SK-N-SH (cell line): ENCODE results near the gene CYP2C19. TPM values are rescaled to one million over a fixed set of nuclear protein-coding genes. Genes with fewer than 3 reads are reported as not detected.

ENCODE experiments used
- CTCF ChIA-PET: fragments of 300-600, 350-600 bp; formaldehyde crosslinking; extraction: SDS; loops from one replicate; lab custom pipeline; 2021; lab: Yijun Ruan, JAX
- POLR2A ChIA-PET: fragments of 350-600 bp; sonication (Branson Sonifier 250); formaldehyde crosslinking; extraction: SDS; loops from one replicate; lab custom pipeline; 2020; ENCODE audit warnings: antibody characterized with exemption, inconsistent platforms; lab: Yijun Ruan, JAX
- DNase-seq: peaks from one replicate; pipeline ENCODE4 v3.0.0; 2012
- H2AFZ ChIP-seq: fragments of 200-600 bp; sonication (generic); 2 replicates; pipeline ENCODE4 v1.8.1; 2016; ENCODE audit warnings: antibody characterized with exemption, mild to moderate bottlenecking, low read depth
- H3F3A ChIP-seq: fragments of 200-600 bp; sonication (generic); replicated peaks from 2 replicates; pipeline ENCODE3; 2016; ENCODE audit warnings: antibody characterized with exemption, mild to moderate bottlenecking; ENCODE audit not compliant: insufficient read depth
- H3K27ac ChIP-seq, 2 experiments: fragments of 200-500 bp in 1 of 2; fragments of 200-600 bp in 1 of 2; sonication (Bioruptor generic) in 1 of 2; sonication (generic), shearing (Covaris generic) in 1 of 2; 2 replicates each; pipeline versions ENCODE4 v1.5.1 to v1.6.1; 2014 to 2016; ENCODE audit warnings: low read depth in 2 of 2, inconsistent platforms in 1 of 2, low read length in 1 of 2, mild to moderate bottlenecking in 1 of 2, mixed read lengths in 1 of 2
- H3K27me3 ChIP-seq: fragments of 200-600 bp; sonication (generic), shearing (Covaris generic); 2 replicates; pipeline ENCODE4 v1.6.1; 2016; ENCODE audit warnings: mixed run types; ENCODE audit not compliant: insufficient read depth
- H3K36me3 ChIP-seq, 2 experiments: fragments of 200-500 bp in 1 of 2; fragments of 200-600 bp in 1 of 2; sonication (Bioruptor generic) in 1 of 2; sonication (generic) in 1 of 2; replicated peaks in 1 of 2; 2 replicates each; pipeline versions ENCODE3 to v1.5.1; 2014 to 2016; ENCODE audit warnings: low read length in 1 of 2, mild to moderate bottlenecking in 1 of 2; ENCODE audit not compliant: insufficient read depth in 2 of 2, control insufficient read depth in 1 of 2
- H3K4me1 ChIP-seq, 2 experiments: fragments of 200-500 bp in 1 of 2; fragments of 200-600 bp in 1 of 2; sonication (Bioruptor generic) in 1 of 2; sonication (generic), shearing (Covaris generic) in 1 of 2; 2 replicates each; pipeline versions ENCODE4 v1.5.1 to v1.6.1; 2014 to 2016; ENCODE audit warnings: low read depth in 1 of 2, low read length in 1 of 2, mixed run types in 1 of 2; ENCODE audit not compliant: insufficient read depth in 2 of 2, control insufficient read depth in 1 of 2
- H3K4me2 ChIP-seq: fragments of 200-600 bp; sonication (generic), shearing (Covaris generic); 2 replicates; pipeline ENCODE4 v1.6.1; 2017; ENCODE audit warnings: mixed run types
- H3K4me3 ChIP-seq, 2 experiments: fragments of 200-500 bp in 1 of 2; fragments of 200-600 bp in 1 of 2; sonication (Bioruptor generic) in 1 of 2; sonication (generic), shearing (Covaris generic) in 1 of 2; 2 replicates each; pipeline versions ENCODE4 v1.5.1 to v1.8.1; 2014 to 2016; ENCODE audit warnings: low read depth in 2 of 2, inconsistent platforms in 1 of 2, low read length in 1 of 2, mild to moderate bottlenecking in 1 of 2, mixed read lengths in 1 of 2, moderate library complexity in 1 of 2
- H3K79me2 ChIP-seq: fragments of 200-600 bp; sonication (generic); 2 replicates; pipeline ENCODE4 v1.8.1; 2017; ENCODE audit warnings: mild to moderate bottlenecking; ENCODE audit not compliant: insufficient read depth
- H3K9ac ChIP-seq: fragments of 200-600 bp; sonication (generic); 2 replicates; pipeline ENCODE4 v1.6.1; 2017; ENCODE audit warnings: mixed run types
- H3K9me2 ChIP-seq: fragments of 200-600 bp; sonication (generic); 2 replicates; pipeline ENCODE4 v1.6.1; 2017; ENCODE audit warnings: mixed run types
- H3K9me3 ChIP-seq: fragments of 200-600 bp; sonication (generic); 2 replicates; pipeline ENCODE4 v1.6.1; 2017; ENCODE audit warnings: mixed run types, mild to moderate bottlenecking, moderate library complexity
- H4K20me1 ChIP-seq: fragments of 200-600 bp; sonication (generic); 2 replicates; pipeline ENCODE4 v1.6.1; 2017; ENCODE audit warnings: mild to moderate bottlenecking, mixed run types; ENCODE audit not compliant: insufficient read depth
- ELF1 ChIP-seq: IDR thresholded peaks from 2 replicates; pipeline ENCODE4 v1.4.0; 2012
- FOXJ3 ChIP-seq: sonication (generic); formaldehyde crosslinking; IDR thresholded peaks from 2 replicates; pipeline ENCODE4 v1.5.1; 2020; ENCODE audit warnings: mild to moderate bottlenecking, missing genetic modification reagents
- FOXM1 ChIP-seq: IDR thresholded peaks from 2 replicates; pipeline ENCODE4 v1.4.0; 2012; ENCODE audit warnings: low read depth, mild to moderate bottlenecking
- GABPA ChIP-seq: IDR thresholded peaks from 2 replicates; pipeline ENCODE4 v1.4.0; 2012; ENCODE audit warnings: low read depth, mild to moderate bottlenecking
- MEF2A ChIP-seq: IDR thresholded peaks from 2 replicates; pipeline ENCODE4 v1.4.0; 2012; ENCODE audit warnings: low read depth, borderline replicate concordance
- NFIC ChIP-seq: IDR thresholded peaks from 2 replicates; pipeline ENCODE4 v1.4.0; 2012; ENCODE audit warnings: borderline replicate concordance
- POLR2AphosphoS5 ChIP-seq: IDR thresholded peaks from 2 replicates; pipeline ENCODE4 v1.6.1; 2012; ENCODE audit warnings: low read depth, low read length
- SIN3A ChIP-seq: IDR thresholded peaks from 2 replicates; pipeline ENCODE4 v1.6.1; 2012; ENCODE audit warnings: low read depth, mild to moderate bottlenecking, low read length, moderate library complexity, borderline replicate concordance
- TAF1 ChIP-seq: IDR thresholded peaks from 2 replicates; pipeline ENCODE4 v1.6.1; 2012; ENCODE audit warnings: low read depth, mild to moderate bottlenecking, low read length, moderate library complexity, borderline replicate concordance
- TCF12 ChIP-seq: IDR thresholded peaks from 2 replicates; pipeline ENCODE4 v1.4.0; 2012
- TEAD4 ChIP-seq: IDR thresholded peaks from 2 replicates; pipeline ENCODE4 v1.4.0; 2012; ENCODE audit warnings: mild to moderate bottlenecking, borderline replicate concordance; ENCODE audit not compliant: insufficient read depth
- YY1 ChIP-seq: IDR thresholded peaks from 2 replicates; pipeline ENCODE4 v1.4.0; 2012; ENCODE audit warnings: low read depth, mild to moderate bottlenecking
- WGBS: methylation state at CpG from one replicate; pipeline ENCODE4 v1.1.6; 2017; ENCODE audit warnings: low lambda C conversion rate; 5-methylcytosine and 5-hydroxymethylcytosine counted together
- polyA plus RNA-seq, 3 experiments: library from polyadenylated mRNA; depleted of rRNA; stranded (reverse); fragments of >200 nt; gene quantifications; 2 replicates each; pipeline ENCODE4 v1.2.3, GENCODE V29; 2012
- TF ChIP-seq, protein P1 (sequence below): IDR thresholded peaks from 2 replicates; pipeline ENCODE4 v1.6.1; 2012; ENCODE audit warnings: mild to moderate bottlenecking, low read depth, low read length, moderate library complexity
- TF ChIP-seq, protein P2 (sequence below): IDR thresholded peaks from 2 replicates; pipeline ENCODE4 v1.4.0; 2012; ENCODE audit warnings: low read depth, borderline replicate concordance
- TF ChIP-seq, protein P3 (sequence below): IDR thresholded peaks from 2 replicates; pipeline ENCODE4; 2012
- TF ChIP-seq, protein P4 (sequence below): fragments of 150-350 bp; IDR thresholded peaks from 2 replicates; pipeline ENCODE4 v1.6.1; 2017; ENCODE audit warnings: antibody characterized with exemption, low read length, low read depth, borderline replicate concordance
- TF ChIP-seq, protein P5 (sequence below): IDR thresholded peaks from 2 replicates; pipeline ENCODE4 v1.4.0; 2012; ENCODE audit warnings: low read depth

The CYP2C19 gene
- polyA plus RNA-seq, 1 of the 3 experiments (the other 2 are of a cell fraction) = not detected

DNA sequence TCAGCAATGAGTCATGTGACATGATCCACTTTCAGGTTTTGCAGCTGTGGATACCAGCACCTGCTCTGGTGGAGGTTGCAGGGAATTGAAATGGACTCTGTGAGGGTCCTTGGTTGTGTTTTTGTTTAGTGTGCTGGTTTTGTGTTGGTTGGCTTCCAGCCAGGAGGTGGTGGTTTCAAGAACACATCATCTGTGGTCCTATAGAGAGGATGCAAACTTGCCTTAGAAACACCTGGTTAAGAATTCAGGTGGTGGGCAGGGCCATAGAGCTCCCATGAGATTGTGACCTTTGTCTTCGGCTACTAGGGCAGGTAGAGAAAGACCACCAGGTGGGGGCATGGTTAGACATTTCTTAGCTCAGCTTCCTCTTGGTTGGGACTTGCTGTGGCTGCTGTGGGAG, 116.7 kb downstream of the CYP2C19 start:
- no peaks in the 10 kb centered on the region for H3F3A ChIP-seq
- H3K36me3 ChIP-seq = no peaks in the 10 kb centered on the region
- H3K9me2 ChIP-seq = no peaks in the 10 kb centered on the region
- TF ChIP-seq, protein P1, sequence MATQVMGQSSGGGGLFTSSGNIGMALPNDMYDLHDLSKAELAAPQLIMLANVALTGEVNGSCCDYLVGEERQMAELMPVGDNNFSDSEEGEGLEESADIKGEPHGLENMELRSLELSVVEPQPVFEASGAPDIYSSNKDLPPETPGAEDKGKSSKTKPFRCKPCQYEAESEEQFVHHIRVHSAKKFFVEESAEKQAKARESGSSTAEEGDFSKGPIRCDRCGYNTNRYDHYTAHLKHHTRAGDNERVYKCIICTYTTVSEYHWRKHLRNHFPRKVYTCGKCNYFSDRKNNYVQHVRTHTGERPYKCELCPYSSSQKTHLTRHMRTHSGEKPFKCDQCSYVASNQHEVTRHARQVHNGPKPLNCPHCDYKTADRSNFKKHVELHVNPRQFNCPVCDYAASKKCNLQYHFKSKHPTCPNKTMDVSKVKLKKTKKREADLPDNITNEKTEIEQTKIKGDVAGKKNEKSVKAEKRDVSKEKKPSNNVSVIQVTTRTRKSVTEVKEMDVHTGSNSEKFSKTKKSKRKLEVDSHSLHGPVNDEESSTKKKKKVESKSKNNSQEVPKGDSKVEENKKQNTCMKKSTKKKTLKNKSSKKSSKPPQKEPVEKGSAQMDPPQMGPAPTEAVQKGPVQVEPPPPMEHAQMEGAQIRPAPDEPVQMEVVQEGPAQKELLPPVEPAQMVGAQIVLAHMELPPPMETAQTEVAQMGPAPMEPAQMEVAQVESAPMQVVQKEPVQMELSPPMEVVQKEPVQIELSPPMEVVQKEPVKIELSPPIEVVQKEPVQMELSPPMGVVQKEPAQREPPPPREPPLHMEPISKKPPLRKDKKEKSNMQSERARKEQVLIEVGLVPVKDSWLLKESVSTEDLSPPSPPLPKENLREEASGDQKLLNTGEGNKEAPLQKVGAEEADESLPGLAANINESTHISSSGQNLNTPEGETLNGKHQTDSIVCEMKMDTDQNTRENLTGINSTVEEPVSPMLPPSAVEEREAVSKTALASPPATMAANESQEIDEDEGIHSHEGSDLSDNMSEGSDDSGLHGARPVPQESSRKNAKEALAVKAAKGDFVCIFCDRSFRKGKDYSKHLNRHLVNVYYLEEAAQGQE = no peak
- TF ChIP-seq TAF1 (no peak), TCF12 (no peak), POLR2AphosphoS5 (no peak), FOXJ3 (CRISPR knock-in tag) (no peak), ELF1 (no peak), MEF2A (no peak), YY1 (no peak), GABPA (no peak), NFIC (no peak), SIN3A (no peak), FOXM1 (no peak), TEAD4 (no peak)
- TF ChIP-seq, protein P2, sequence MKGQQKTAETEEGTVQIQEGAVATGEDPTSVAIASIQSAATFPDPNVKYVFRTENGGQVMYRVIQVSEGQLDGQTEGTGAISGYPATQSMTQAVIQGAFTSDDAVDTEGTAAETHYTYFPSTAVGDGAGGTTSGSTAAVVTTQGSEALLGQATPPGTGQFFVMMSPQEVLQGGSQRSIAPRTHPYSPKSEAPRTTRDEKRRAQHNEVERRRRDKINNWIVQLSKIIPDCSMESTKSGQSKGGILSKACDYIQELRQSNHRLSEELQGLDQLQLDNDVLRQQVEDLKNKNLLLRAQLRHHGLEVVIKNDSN = no peak
- TF ChIP-seq, protein P3, sequence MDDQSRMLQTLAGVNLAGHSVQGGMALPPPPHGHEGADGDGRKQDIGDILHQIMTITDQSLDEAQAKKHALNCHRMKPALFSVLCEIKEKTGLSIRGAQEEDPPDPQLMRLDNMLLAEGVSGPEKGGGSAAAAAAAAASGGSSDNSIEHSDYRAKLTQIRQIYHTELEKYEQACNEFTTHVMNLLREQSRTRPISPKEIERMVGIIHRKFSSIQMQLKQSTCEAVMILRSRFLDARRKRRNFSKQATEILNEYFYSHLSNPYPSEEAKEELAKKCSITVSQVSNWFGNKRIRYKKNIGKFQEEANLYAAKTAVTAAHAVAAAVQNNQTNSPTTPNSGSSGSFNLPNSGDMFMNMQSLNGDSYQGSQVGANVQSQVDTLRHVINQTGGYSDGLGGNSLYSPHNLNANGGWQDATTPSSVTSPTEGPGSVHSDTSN = no peak
- TF ChIP-seq, protein P4, sequence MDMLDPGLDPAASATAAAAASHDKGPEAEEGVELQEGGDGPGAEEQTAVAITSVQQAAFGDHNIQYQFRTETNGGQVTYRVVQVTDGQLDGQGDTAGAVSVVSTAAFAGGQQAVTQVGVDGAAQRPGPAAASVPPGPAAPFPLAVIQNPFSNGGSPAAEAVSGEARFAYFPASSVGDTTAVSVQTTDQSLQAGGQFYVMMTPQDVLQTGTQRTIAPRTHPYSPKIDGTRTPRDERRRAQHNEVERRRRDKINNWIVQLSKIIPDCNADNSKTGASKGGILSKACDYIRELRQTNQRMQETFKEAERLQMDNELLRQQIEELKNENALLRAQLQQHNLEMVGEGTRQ = no peak
- TF ChIP-seq, protein P5, sequence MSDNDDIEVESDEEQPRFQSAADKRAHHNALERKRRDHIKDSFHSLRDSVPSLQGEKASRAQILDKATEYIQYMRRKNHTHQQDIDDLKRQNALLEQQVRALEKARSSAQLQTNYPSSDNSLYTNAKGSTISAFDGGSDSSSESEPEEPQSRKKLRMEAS = no peak
- POLR2A ChIA-PET = no interaction called here
- H3K4me1 ChIP-seq = no peaks in the 10 kb centered on the region
- no peaks in the 10 kb centered on the region for H3K79me2 ChIP-seq
- H3K9ac ChIP-seq = no peak overlapping the region
- 18% methylated on average over 1 of the region's 1 CpG for WGBS
- no peak overlapping the region for H3K4me2 ChIP-seq
- no peaks in the 10 kb centered on the region for H4K20me1 ChIP-seq
- no peak for DNase-seq
- H2AFZ ChIP-seq = no peak overlapping the region
- no peaks in the 10 kb centered on the region for H3K9me3 ChIP-seq
- CTCF ChIA-PET = no interaction called here
- H3K27ac ChIP-seq = no peak overlapping the region
- no peaks in the 10 kb centered on the region for H3K27me3 ChIP-seq
- no peak overlapping the region for H3K4me3 ChIP-seq
